Measurements from ENCODE around the gene TIMP1. TPM values are rescaled to one million over a fixed set of nuclear protein-coding genes. Genes with fewer than 3 reads are reported as not detected.

Gene TIMP1
- polyA plus RNA-seq, 1 of the 3 experiments (the other 2 are of a cell fraction), result 323 TPM

GRCh38 chrX:47571896-47572295 lies 10.3 kb upstream of the TIMP1 start (continued):
- no peak for TF ChIP-seq REST (IDR thresholded peaks at IDR 0.05; ENCODE audit: low read depth, low read length)

GRCh38 chrX:47572773-47573340 lies 9.4 kb upstream of the TIMP1 start:
- Histone ChIP-seq H3K9ac (no peak overlapping the region), H3K36me3 (replicated peaks in 1 of 2; ENCODE audit: control insufficient read depth in 1 of 2, insufficient read depth in 2 of 2, low read length in 1 of 2) (peaks cover 0 to 15% of the 10 kb centered on the region in 2 experiments), H3K27me3 (ENCODE audit: insufficient read depth) (no peaks in the 10 kb centered on the region), H3K4me2 (no peak overlapping the region), H3K4me3 (ENCODE audit: low read depth in 2 of 2, low read length in 1 of 2) (no peak overlapping the region), H4K20me1 (ENCODE audit: insufficient read depth) (no peaks in the 10 kb centered on the region), H3K27ac (ENCODE audit: low read depth in 2 of 2, low read length in 1 of 2) (no peak overlapping the region), H3K9me2 (no peaks in the 10 kb centered on the region), H2AFZ (ENCODE audit: low read depth) (no peak overlapping the region), H3K4me1 (ENCODE audit: control insufficient read depth in 1 of 2, insufficient read depth in 2 of 2, low read depth in 1 of 2, low read length in 1 of 2) (no peaks in the 10 kb centered on the region), H3K79me2 (ENCODE audit: insufficient read depth) (no peaks in the 10 kb centered on the region), H3F3A (replicated peaks; ENCODE audit: insufficient read depth) (peaks cover 3% of the 10 kb centered on the region), H3K9me3 (no peaks in the 10 kb centered on the region)
- no peak for TF ChIP-seq JUND (IDR thresholded peaks at IDR 0.05)
- TF ChIP-seq PBX3 (IDR thresholded peaks at IDR 0.05), result no peak
- no peak for TF ChIP-seq EZH2phosphoT487 (IDR thresholded peaks at IDR 0.05; ENCODE audit: borderline replicate concordance, low read depth)
- ChIA-PET POLR2A (no interaction called here), CTCF (no interaction called here)
- DNase-seq, result no peak
- 50% methylated on average over 8 of the region's 9 CpGs for WGBS (ENCODE audit: low lambda C conversion rate)

- CTCF ChIA-PET, result no interaction called here
- Histone ChIP-seq H2AFZ (ENCODE audit: low read depth) (no peak overlapping the region), H3K4me2 (no peak overlapping the region), H3K9me3 (no peaks in the 10 kb centered on the region), H3K9me2 (no peaks in the 10 kb centered on the region), H3K27ac (ENCODE audit: low read depth in 2 of 2, low read length in 1 of 2) (no peak overlapping the region), H4K20me1 (ENCODE audit: insufficient read depth) (no peaks in the 10 kb centered on the region), H3K9ac (no peak overlapping the region), H3K36me3 (replicated peaks in 1 of 2; ENCODE audit: control insufficient read depth in 1 of 2, insufficient read depth in 2 of 2, low read length in 1 of 2) (peaks cover 0 to 9% of the 10 kb centered on the region in 2 experiments), H3K79me2 (ENCODE audit: insufficient read depth) (no peaks in the 10 kb centered on the region), H3K4me3 (ENCODE audit: low read depth in 2 of 2, low read length in 1 of 2) (no peak overlapping the region), H3K4me1 (ENCODE audit: control insufficient read depth in 1 of 2, insufficient read depth in 2 of 2, low read depth in 1 of 2, low read length in 1 of 2) (no peaks in the 10 kb centered on the region), H3F3A (replicated peaks; ENCODE audit: insufficient read depth) (peaks cover 3% of the 10 kb centered on the region), H3K27me3 (ENCODE audit: insufficient read depth) (no peaks in the 10 kb centered on the region)
- no peak for TF ChIP-seq CTCF (IDR thresholded peaks at IDR 0.05)
- no peak for TF ChIP-seq RCOR1 (IDR thresholded peaks at IDR 0.05; ENCODE audit: low read length)
- TF ChIP-seq IRF3 (IDR thresholded peaks at IDR 0.05; ENCODE audit: low read depth, low read length), result no peak
- TF ChIP-seq FOXJ3 (CRISPR knock-in tag; IDR thresholded peaks at IDR 0.05), result no peak
- TF ChIP-seq JUND (IDR thresholded peaks at IDR 0.05), result no peak
- no peak for TF ChIP-seq PBX3 (IDR thresholded peaks at IDR 0.05)
- no peak for TF ChIP-seq TCF12 (IDR thresholded peaks at IDR 0.05)
- TF ChIP-seq MXI1 (IDR thresholded peaks at IDR 0.05; ENCODE audit: low read depth, low read length), result no peak
- TF ChIP-seq EZH2phosphoT487 (IDR thresholded peaks at IDR 0.05; ENCODE audit: borderline replicate concordance, low read depth), result no peak
- no peak for TF ChIP-seq GABPA (IDR thresholded peaks at IDR 0.05; ENCODE audit: low read depth)
- DNase-seq, result no peak
- 45% methylated on average over 16 of the region's 20 CpGs for WGBS (ENCODE audit: low lambda C conversion rate)
- POLR2A ChIA-PET, result no interaction called here
Observed at GRCh38 chrX:47573341-47574075, 8.7 kb upstream of the TIMP1 start.
